ENCODE results near the gene CHST13. TPM values are rescaled to one million over a fixed set of nuclear protein-coding genes. Genes with fewer than 3 reads are reported as not detected.

CHST13 gene
- polyA plus RNA-seq, 1 experiment, result not detected

DNA sequence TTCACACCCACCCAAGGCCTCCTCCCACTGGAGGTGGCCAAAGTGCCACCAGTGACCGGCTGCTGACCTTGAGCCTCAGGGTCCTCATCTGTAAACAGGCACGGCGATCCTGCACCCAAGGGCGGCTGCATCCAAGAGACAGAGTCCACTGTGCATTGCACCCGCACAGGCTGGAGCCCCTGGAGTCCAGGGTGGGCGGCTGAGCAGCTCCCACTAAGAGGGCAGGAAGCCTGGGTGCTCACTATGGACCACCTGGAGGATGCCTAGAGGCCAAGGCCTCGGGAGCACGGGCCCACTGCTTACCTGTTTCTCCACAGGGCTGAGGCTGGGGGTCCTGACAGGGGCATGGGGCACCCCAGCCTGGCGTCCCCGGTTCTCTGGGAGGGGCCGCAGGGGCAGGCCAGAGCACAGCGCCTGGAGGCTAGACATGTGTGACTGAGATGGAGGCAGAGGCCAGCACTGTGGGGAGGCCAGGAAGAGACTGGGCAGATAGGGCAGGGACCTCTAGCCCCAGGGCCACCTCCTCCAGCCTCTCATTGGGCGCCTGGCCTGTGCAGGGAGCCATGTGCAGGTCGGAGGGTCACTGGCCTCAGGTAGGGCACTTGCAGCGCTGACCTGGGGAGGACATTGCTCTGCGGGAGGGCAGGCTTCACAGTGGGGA lies 6.5 kb upstream of the CHST13 start, which contains the start of gene UROC1:
Gene UROC1, minus strand, starts transcription at position 483 of the 661 bp plus-strand sequence. Its CDS starts 54 bp downstream, at position 429.
- Histone ChIP-seq H3K36me3 (ENCODE audit: control insufficient read depth, insufficient read depth, low read length) (no peaks in the 10 kb centered on the region), H3K27me3 (ENCODE audit: control insufficient read depth, insufficient read depth, low read length) (peaks cover 3% of the 10 kb centered on the region), H3K4me3 (ENCODE audit: low read depth, low read length) (no peak within 1 kb of the TSS)
- no peak for DNase-seq (ENCODE audit: low read depth)
- TF ChIP-seq, protein P1, sequence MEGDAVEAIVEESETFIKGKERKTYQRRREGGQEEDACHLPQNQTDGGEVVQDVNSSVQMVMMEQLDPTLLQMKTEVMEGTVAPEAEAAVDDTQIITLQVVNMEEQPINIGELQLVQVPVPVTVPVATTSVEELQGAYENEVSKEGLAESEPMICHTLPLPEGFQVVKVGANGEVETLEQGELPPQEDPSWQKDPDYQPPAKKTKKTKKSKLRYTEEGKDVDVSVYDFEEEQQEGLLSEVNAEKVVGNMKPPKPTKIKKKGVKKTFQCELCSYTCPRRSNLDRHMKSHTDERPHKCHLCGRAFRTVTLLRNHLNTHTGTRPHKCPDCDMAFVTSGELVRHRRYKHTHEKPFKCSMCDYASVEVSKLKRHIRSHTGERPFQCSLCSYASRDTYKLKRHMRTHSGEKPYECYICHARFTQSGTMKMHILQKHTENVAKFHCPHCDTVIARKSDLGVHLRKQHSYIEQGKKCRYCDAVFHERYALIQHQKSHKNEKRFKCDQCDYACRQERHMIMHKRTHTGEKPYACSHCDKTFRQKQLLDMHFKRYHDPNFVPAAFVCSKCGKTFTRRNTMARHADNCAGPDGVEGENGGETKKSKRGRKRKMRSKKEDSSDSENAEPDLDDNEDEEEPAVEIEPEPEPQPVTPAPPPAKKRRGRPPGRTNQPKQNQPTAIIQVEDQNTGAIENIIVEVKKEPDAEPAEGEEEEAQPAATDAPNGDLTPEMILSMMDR (IDR thresholded peaks at IDR 0.05; ENCODE audit: insufficient read depth, low read depth, low read length), result no peak
- ChIA-PET POLR2A (no interaction called here), CTCF (no interaction called here)

DNA sequence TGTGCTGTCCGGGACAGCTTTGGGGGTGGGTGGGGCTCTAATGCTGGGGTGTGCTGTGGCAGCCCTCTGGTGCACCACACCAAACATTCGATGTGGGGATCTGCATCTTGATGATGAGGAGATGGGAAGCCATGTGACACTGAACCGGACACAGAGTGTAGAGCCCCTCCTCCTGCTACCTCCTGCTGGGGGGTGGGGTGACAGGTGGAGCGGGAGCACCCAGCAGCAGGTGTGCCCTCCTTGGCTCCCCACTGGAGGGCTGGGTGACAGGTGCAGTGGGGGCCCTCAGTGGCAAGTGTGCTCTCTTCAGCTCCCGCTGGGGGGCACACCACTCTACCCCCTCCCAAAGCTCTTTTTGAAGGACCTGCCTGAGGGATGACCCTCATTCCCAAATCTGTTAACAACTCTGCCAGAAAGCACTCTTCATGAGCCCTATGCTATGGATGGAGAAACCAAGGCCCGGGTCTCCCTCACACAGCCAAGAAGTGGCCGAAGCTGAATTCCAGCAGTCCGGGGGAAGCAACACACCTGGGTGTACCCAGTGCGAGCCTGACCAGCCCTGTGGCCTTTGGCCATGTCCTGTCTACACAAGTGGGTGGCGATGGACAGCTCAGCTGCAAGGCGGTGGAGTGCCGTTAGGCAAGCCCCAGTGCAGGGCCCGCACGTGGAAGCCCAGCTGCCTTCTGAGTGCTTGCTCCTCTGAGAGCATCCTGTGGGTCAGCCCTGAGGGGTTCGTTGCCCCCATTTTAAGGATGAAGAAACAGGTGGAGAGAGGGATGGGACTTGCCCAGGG lies 5.8 kb upstream of the CHST13 start:
- Histone ChIP-seq H3K36me3 (ENCODE audit: control insufficient read depth, insufficient read depth, low read length) (no peaks in the 10 kb centered on the region), H3K27me3 (ENCODE audit: control insufficient read depth, insufficient read depth, low read length) (peaks cover 5% of the 10 kb centered on the region), H3K4me3 (ENCODE audit: low read depth, low read length) (no peak overlapping the region)
- TF ChIP-seq, protein P1 (IDR thresholded peaks at IDR 0.05; ENCODE audit: insufficient read depth, low read depth, low read length), result no peak
- CTCF ChIA-PET, result interaction anchor here (0.9 to 1.6 kb wide), 2 partner anchors 11 to 405 kb away, joined by 3 read pairs; no protein-coding TSS in a partner anchor
- DNase-seq (ENCODE audit: low read depth), result no peak
- POLR2A ChIA-PET, result no interaction called here

DNA sequence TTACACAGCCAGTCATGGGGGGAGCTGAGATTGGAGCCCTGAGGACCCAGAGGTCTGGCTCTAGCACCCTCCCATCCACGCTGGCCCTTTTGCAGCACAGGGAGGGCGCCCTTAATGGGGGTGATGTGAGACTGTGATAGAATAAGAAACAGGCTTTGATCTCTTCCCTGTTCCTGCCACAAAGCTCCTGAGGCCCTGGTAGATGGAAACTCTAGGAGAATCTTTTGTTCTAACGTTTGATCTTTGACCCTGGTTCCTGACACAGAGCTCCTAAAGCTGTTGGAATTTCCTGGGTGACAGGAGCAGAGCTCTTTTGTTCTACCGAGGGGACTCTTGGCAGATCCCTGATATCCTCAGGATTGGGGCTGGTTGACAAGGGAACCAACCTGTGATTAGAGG lies 5.2 kb upstream of the CHST13 start:
- DNase-seq (ENCODE audit: low read depth), result no peak
- no peak overlapping the region for H3K4me3 ChIP-seq (ENCODE audit: low read depth, low read length)
- CTCF ChIA-PET, result interaction anchor here (0.9 to 1.6 kb wide), 2 partner anchors 10 to 405 kb away, joined by 3 read pairs; no protein-coding TSS in a partner anchor
- H3K27me3 ChIP-seq (ENCODE audit: control insufficient read depth, insufficient read depth, low read length), result peaks cover 10% of the 10 kb centered on the region
- H3K36me3 ChIP-seq (ENCODE audit: control insufficient read depth, insufficient read depth, low read length), result no peaks in the 10 kb centered on the region
- POLR2A ChIA-PET, result no interaction called here
- TF ChIP-seq, protein P1 (IDR thresholded peaks at IDR 0.05; ENCODE audit: insufficient read depth, low read depth, low read length), result no peak

DNA sequence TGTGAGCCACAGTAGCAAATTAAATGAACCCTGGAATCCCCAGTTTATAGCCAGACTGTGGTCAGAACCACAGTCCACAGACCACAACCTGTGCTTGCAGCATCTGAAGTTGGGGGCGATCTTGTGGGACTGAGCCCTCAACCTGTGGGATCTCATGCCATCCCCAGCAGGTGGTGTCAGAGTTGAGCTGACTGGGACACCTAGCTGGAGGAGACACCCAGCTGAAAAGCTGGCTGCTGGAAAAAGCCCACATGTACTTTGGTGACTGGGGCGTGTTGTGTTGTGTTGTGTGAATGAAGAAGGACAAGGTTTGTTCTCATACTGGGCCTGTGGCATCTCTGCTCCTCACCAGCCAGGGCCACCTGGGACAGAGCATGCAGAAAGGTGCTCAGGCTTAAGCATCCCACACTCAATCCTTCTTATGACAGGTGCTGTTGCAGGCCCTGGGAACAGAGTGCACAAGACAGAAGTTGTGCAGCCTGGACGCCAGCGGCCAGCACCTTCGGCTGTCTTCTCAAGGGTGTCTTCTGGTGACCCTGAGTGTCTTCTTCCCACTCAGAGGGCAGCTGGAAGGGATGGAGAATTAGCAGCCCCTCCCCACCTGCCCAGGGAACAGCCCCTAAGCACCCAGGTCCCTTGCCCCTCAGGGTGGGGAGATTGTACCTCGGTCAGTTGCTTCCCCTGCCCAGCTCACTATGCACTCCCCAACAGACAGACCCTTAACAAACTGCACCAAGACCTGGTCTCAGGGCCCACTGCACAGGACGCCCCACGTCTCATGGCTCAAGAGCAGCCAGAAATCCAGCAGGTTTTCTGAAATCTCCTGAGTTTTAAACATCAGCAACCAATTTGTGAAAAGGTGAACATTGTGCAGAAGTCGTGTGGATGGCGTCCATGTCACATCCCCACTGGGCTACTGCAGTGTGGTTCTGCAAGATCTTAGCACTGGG lies 4.2 kb upstream of the CHST13 start:
- TF ChIP-seq, protein P1 (IDR thresholded peaks at IDR 0.05; ENCODE audit: insufficient read depth, low read depth, low read length), result no peak
- no peaks in the 10 kb centered on the region for H3K36me3 ChIP-seq (ENCODE audit: control insufficient read depth, insufficient read depth, low read length)
- no peak for DNase-seq (ENCODE audit: low read depth)
- peaks cover 11% of the 10 kb centered on the region for H3K27me3 ChIP-seq (ENCODE audit: control insufficient read depth, insufficient read depth, low read length)
- no peak overlapping the region for H3K4me3 ChIP-seq (ENCODE audit: low read depth, low read length)
- POLR2A ChIA-PET, result no interaction called here
- CTCF ChIA-PET, result interaction anchor here (1.0 to 1.6 kb wide), 4 partner anchors 9 to 1028 kb away, joined by 3 read pairs; no protein-coding TSS in a partner anchor
